ENCODE results near the gene MACF1.
A peak's percentile ranks its signal among the peaks of the same experiment; 100 is the strongest.

Gene MACF1

DNA sequence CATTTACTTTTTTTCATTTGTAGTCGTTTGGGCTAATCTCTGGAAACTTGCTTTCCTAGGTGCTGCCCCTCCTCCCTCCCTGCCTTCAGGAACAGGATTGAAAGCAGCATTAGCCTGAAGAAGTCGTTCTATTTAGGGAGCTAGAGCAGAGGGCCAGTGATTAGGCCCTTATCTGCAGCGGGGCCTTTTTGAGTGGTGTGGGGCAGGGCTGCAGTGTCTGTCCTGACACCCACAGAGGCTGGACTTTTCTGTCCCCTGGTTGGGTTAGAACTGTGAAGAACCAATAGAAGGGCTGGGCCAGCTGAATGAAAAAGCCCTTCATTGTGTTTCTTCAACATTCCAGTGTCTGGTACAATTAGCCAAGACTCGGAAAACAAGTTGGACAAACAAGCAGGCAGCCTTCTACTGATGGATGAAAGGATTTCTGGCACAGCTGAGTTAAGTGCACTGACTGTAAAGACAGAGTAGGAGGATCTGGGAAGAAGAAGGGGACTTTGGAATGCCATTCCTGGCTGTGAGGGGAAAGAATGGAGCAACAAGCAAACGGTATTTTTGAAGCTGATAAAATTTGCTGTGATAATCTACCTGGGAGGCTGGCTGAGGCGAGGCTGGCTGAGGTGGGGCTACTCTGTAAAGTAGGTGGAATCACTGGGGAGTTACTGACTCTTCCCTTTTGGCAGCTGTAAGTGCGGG, 9.7 kb downstream of the MACF1 start:
- no peak for DNase-seq

DNA sequence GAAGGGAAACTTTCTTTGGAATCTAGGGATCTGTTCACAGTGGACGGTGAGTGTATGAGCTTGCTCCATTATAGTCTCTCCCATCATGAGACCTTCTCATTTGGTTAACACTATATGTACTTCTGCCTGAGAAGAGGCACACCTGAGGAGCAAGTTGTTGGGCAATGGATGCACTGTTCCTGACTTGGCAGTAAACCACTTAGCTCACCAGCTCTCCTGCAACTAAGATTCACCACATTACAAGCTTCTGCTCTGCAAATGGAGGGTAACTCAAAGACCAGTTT, 10.2 kb downstream of the MACF1 start:
- no peak for DNase-seq

DNA sequence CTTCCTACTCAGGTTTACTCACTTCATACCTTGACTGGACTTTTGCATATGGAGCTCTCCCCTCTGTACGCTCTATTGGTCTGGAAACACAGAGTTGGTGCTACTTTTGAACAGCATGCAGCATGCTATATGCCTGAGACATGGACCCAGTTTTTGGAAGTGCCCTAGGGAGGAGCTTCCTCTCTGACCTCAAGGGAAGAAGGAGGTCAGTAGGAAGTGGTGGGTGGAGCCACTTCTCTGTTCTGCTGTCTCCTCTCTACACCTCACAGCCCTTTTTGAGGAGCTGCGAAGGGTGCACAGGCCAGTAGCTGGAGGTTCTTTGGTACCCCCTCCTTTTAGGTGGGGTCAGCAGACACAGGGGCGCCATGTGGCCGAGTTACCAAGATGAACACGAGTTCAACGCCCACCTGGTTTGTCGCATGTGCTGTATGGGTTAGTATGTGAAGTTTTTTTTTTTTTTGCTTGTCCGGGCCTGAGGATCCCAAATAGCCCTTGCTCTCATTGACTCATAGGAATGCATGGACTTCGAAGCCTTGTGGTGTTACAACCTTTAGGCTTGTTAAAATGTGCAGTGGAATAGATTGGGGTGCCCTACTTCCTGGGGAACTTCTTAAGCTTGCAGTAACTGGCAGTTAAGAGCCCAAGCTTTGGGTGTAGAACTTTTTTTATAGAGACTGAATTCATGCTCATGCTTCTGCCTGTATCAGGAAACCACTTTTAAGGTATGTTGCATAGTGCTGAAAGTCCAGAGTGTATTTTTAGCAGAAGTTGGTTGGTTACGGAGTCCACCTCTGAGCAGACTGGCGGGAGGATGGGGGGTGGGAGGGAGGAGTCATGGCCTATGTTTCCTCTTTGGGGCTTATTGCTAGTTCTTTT, 10.7 kb downstream of the MACF1 start:
- DNase-seq, result no peak

GRCh38 chr1:39216771-39217170, 12.3 kb downstream of the MACF1 start:
- no peak for DNase-seq

DNA sequence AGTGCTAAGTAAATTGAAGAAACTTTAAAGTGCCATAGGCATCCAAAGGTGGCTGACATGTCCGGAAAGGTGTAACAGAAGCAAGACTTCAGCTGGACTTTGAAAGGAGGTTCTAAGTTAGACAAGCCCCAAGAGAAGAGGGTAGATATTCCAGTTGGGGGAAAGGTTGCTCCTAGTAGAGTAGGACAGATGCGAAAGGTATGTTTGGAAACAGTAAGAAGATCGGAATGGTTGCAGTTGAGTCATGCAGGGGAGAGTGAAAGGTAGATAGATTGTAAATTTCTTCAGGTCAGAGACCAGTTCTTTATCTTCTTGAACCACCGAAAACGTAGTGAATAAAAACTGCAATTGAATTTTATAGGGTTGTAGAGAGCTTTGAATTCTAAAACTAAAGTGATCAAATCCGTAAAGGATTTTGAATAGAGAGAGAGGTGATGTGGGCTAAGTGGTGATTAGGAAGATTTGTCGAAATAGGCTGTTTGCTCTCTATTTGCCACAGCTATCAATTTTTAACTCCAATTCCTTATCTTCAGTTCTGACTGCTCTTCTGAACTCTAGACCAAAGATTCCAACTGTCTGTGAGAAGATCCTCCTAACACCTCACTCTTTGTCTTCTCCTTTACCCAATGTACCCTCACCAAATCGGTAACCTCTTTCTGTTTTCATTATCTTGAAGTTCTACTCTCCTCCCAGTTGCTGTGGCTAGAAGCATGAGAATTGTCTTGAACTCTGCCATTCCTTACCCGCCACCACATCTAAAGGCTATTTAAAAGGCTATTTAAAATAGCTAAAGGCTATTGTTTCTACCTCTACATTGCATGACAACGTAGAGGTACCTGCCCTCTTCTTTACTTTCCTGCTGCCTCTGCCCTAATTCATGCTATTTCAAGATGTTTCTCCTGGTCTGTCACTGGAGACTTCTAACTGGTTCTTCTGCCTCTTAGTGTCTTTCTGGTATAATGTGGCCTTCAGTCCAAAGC, 16.7 kb downstream of the MACF1 start:
- DNase-seq, result no peak

DNA sequence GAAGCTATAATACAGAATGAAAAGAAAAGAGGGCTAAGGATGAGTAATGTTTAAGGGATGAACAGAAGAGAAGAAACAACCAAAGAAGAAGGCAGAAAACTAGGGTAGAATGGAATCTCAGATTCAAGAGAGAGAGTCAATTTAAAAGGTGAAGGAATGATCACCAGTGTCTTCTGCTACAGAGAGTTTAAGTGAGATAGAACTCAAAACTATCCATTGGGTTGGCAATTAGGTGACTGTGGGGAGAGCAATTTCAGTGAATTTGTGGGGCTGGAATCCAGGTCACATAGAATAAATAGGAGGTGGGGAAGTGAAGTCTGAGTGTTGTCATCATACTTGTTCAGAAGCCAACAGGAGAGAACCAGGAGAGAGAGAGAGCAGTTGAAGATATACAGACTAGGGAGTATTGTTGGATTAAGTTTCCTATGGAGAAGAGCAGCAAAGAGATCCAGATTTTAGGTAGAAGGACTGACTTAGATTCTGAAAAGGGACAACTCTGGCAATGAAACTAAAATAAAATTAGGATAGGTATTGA, 19.9 kb downstream of the MACF1 start:
- no peak for DNase-seq

DNA sequence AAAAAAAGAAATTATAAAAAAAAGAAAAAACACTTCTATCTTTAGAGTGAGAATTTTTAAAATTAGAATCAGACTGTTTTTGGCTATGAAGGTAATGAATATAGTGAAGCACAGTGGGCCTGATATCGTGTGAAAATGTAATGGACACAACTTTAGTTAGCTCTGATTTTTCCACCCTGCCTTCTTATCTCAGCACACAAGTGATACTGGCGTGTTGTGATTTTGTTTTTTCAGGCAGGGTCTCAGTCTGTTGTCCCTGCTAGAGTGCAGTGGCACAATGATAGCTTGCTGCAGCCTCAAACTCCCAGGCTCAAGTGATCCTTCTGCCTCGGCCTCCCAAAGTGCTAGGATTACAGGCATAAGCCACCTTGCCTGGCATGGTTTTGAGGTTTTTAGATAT, 22.3 kb downstream of the MACF1 start:
- no peak for DNase-seq

DNA sequence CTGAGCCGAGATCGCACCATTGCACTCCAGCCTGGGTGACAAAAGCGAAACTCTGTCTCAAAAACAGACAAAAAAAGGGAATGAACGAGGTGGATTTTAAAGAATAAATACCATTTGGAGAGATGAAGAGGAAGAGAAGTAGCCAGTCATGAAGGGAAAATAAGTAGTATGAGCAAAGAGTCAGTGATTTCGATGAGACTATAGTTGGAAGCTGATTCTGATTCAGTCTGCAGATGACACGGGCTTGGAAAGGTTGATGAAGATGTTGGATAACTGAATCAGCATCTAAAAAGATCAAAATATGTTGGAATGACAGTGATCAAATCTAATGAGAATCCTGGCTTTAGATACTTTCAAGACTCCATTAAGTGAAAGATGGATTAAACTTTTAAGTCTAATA, 23.8 kb downstream of the MACF1 start:
- no peak for DNase-seq

GRCh38 chr1:39229504-39229903, 25.0 kb downstream of the MACF1 start:
- no peak for DNase-seq

DNA sequence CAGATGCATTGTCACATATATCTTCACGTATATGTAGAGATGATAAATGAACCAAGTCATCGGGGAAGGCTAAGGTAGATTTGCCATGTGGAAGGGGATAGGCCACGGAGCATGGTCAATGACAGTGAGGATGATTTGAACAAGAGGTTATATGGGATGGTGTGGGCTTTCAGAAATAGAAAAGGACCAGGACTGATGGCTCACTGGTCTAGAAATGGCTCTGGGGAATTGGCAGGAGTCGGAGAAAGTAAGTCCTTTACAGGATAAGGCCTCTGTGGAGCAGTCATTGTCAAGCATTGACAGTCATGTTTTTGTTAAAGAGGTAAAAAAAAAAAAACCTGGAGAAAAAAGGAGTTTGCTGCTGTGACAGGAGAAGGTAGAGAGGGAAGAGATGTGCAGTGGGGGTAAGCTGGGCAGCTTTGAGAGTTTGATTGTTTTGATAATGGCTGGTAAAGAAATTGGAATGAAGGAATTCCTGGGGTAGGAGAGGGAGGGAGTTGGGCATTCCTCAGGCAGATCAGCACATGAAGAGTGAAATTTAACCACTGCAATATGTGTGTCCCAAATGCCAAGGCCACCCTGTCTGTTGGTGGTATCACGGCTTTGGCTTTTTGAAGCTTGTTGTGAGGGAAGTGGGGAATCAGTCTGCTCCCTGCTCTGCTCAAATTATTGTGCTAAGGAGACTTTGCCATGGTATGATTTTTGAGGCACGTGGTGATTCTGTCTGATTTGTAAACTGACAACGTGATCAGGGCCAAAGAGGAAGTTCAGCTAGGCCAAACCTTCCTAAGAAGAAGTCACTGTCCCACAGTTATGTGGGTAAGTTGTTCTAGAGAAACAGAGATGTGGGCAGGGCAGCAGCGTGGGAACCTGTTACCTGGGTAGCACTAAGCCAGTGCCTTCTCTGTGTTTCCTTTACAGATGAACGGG, 26.0 kb downstream of the MACF1 start:
- DNase-seq, result no peak

- no peak for DNase-seq
These were observed 32.5 kb downstream of the MACF1 start for GRCh38 chr1:39236971-39237370.

- no peak for DNase-seq
These were observed 34.0 kb downstream of the MACF1 start for GRCh38 chr1:39238476-39238875.

DNA sequence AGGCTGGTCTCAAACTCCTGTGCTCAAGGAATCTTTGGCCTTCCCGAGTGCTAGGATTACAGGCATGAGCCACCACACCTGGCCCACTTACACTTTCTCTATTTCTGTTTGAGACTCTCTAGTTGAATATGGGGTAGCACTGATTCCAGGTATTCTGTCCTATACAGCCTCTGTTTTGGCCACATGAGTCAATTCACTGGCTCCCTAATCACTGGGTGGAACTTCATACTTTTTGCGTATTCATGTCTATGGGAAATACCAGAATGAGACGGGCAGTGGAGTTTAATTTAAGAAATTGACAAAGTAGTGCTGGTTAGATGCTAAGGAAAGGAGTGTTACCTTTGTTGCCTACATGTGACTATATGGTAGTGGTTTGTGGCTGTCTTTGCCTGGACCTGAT, 35.5 kb downstream of the MACF1 start:
- no peak for DNase-seq

DNA sequence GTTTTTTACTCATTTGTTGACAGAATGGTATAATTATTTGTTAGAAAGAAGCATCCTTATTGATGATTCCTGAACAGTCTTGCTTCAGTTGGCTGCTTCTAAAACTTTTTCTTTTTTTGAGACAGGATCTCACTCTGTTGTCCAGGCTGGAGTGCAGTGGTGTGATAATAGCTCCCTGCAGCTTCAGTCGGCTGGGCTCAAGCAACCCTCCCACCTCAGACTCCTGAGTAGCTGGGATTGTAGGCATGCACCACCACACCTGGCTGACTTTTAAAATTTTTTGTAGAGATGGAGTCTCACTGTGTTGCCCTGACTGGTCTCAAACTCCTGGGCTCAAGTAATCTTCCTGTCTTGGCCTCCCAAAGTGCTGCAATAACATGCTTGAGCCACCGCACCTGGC, 38.8 kb downstream of the MACF1 start:
- no peak for DNase-seq

- peak; percentile 87 for DNase-seq
These were observed 46.2 kb downstream of the MACF1 start for GRCh38 chr1:39250460-39251240.

GRCh38 chr1:39255222-39255621, 50.7 kb downstream of the MACF1 start:
- no peak for DNase-seq

GRCh38 chr1:39258146-39258924, 53.8 kb downstream of the MACF1 start:
- peak; percentile 99 for DNase-seq

GRCh38 chr1:39258925-39259244, 54.4 kb downstream of the MACF1 start:
- no peak for DNase-seq

DNA sequence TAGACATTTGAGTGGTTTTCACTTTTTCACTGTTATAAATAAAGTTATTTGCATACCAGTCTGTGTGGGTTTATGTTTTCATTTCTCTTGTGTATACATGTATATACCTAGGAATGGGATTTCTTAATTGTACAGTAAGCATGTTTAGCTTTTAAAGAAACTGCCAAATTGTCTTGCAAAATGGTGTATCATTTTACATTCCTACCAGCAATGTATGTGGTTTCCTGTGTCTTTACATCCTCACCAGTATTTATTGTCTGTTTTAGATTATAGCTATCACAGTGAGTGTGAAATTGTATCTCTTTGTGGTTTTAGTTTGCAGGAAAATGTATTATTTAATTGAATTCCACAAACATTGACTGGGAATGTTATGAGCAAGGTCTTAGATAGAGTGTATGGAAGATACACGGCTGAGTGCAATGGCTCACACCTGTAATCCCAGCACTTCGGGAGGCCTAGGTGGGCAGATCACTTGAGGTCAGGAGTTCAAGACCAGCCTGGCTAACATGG, 57.3 kb downstream of the MACF1 start:
- DNase-seq, result no peak

- no peak for DNase-seq
These were observed 58.3 kb downstream of the MACF1 start for GRCh38 chr1:39262802-39263201.
